ENCODE measurements around the gene FBP2.
"Not testable (repeated sequence)": the region's sequence is repeated elsewhere in the genome, so short reads cannot be mapped to it uniquely, and the experiment has no call there.

The FBP2 gene

GRCh38 chr9:94606646-94607422 is 13.2 kb upstream of the FBP2 start:
- DNase-seq (ENCODE audit: low read depth, low spot score), result no peak

GRCh38 chr9:94603259-94604160 is 9.9 kb upstream of the FBP2 start:
- peak; percentile 4 for DNase-seq (ENCODE audit: low read depth, low spot score)

GRCh38 chr9:94602666-94603065 is 9.0 kb upstream of the FBP2 start:
- DNase-seq (ENCODE audit: low read depth, low spot score), result no peak

GRCh38 chr9:94600715-94601114 is 7.1 kb upstream of the FBP2 start:
- DNase-seq (ENCODE audit: low read depth, low spot score), result no peak

GRCh38 chr9:94600258-94600657 is 6.6 kb upstream of the FBP2 start:
- no peak for DNase-seq (ENCODE audit: low read depth, low spot score)

- no peak for DNase-seq (ENCODE audit: low read depth, low spot score)
These were observed 5.5 kb upstream of the FBP2 start for GRCh38 chr9:94599102-94599501.

GRCh38 chr9:94592683-94593082 is 941 bp downstream of the FBP2 start:
- DNase-seq (ENCODE audit: low read depth, low spot score), result not testable (repeated sequence)

- no peak for DNase-seq (ENCODE audit: low read depth, low spot score)
These were observed 1.7 kb downstream of the FBP2 start for GRCh38 chr9:94591876-94592275.

GRCh38 chr9:94591046-94591545 is 2.5 kb downstream of the FBP2 start:
- DNase-seq (ENCODE audit: low read depth, low spot score), result not testable (repeated sequence)

GRCh38 chr9:94588681-94589080 is 4.9 kb downstream of the FBP2 start:
- no peak for DNase-seq (ENCODE audit: low read depth, low spot score)

- DNase-seq (ENCODE audit: low read depth, low spot score), result no peak
These were observed 6.8 kb downstream of the FBP2 start for GRCh38 chr9:94586814-94587213.

- DNase-seq (ENCODE audit: low read depth, low spot score), result no peak
These were observed 7.3 kb downstream of the FBP2 start for GRCh38 chr9:94586316-94586715.

GRCh38 chr9:94584555-94584954 is 9.1 kb downstream of the FBP2 start:
- no peak for DNase-seq (ENCODE audit: low read depth, low spot score)

GRCh38 chr9:94581728-94582127 is 11.9 kb downstream of the FBP2 start:
- no peak for DNase-seq (ENCODE audit: low read depth, low spot score)

GRCh38 chr9:94577571-94577970 is 16.1 kb downstream of the FBP2 start:
- DNase-seq (ENCODE audit: low read depth, low spot score), result no peak

GRCh38 chr9:94577036-94577435 is 16.6 kb downstream of the FBP2 start:
- no peak for DNase-seq (ENCODE audit: low read depth, low spot score)

GRCh38 chr9:94576131-94576530 is 17.5 kb downstream of the FBP2 start:
- DNase-seq (ENCODE audit: low read depth, low spot score), result no peak

GRCh38 chr9:94568972-94569712 is 24.5 kb downstream of the FBP2 start:
- DNase-seq (ENCODE audit: low read depth, low spot score), result no peak

GRCh38 chr9:94568250-94568889 is 25.3 kb downstream of the FBP2 start:
- DNase-seq (ENCODE audit: low read depth, low spot score), result no peak

- DNase-seq (ENCODE audit: low read depth, low spot score), result no peak
These were observed 26.4 kb downstream of the FBP2 start for GRCh38 chr9:94567271-94567670.

GRCh38 chr9:94566550-94566949 is 27.1 kb downstream of the FBP2 start:
- DNase-seq (ENCODE audit: low read depth, low spot score), result no peak
